ENCODE data around the gene ZNF460.

The ZNF460 gene

DNA sequence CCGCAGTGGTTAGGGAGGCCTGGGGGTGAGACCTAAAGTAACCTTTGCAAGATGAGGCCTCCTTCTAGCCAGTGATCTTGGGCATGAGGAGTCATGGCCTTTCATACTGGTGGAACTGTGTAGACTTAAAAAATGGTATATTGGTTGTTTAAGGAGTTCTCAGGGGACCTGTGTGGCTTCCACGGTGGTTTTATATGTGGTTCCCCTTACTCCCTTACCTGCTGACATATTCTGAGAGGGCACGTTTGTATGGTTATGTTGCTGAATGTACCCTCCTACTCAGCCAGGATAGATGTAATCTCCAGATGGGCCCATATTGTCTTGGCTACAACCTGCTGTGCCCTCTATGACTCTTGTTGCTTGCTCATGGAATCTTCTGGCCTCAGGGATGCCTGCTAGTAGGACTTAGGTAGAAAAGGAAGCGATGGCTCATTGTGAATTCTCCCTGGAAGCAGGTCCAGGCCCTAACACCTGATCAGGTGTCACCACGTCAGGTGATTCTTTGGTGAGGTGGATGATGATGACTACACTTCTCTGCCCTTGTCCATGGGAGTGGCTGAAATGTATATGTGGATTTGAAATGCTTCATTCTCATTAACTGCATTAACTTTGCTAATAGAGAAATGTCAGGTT is 1.8 kb downstream of the ZNF460 start:
- no peak for DNase-seq

DNA sequence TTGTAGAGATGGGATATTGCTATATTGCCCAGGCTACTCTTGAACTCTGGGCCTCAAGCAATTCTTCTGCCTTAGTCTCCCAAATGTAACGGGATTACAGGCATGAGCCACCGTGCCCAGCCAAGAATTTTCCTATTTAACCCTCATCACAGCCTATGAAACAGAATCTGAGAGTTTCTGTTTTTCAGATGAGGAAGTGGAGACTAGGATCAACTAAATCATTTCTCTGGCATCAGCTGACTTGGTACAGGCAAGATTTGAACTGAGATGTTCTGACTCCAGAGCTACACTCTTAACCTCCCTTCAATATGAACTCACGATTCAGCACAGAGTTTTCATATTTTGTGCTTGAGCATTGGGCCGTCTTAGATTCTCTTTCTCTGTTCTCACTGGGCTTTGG is 8.1 kb downstream of the ZNF460 start:
- no peak for DNase-seq

DNA sequence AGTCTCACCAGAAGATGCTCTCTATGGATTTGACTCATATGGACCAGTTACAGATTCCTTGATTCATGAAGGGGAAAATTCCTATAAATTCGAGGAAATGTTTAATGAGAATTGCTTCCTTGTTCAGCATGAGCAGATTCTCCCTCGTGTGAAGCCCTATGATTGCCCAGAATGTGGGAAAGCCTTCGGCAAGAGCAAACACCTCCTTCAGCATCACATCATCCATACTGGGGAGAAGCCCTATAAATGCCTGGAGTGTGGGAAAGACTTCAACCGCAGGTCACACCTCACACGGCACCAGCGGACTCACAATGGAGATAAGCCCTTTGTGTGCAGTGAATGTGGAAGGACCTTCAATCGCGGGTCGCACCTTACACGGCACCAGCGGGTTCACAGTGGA is 10.7 kb downstream of the ZNF460 start:
- no peak for DNase-seq

DNA sequence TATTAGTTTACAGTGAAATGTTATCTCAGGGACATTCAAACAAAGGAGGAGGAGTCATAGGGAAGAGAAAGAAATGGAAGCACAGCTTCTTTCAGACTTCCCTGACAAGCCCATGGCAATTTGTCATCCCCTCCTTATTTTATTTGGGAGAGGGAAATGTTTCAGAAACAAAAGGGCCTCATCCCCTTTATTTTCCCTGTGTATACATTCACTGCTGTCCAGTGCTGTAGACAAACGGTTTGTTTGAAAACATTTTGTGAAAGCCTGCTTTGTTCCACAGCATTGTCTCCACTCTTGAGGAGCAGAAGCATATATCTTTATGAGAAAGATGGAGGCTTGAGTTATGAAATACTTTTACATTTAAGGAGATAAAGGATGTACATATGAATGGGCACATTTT is 12.3 kb downstream of the ZNF460 start:
- DNase-seq = no peak

DNA sequence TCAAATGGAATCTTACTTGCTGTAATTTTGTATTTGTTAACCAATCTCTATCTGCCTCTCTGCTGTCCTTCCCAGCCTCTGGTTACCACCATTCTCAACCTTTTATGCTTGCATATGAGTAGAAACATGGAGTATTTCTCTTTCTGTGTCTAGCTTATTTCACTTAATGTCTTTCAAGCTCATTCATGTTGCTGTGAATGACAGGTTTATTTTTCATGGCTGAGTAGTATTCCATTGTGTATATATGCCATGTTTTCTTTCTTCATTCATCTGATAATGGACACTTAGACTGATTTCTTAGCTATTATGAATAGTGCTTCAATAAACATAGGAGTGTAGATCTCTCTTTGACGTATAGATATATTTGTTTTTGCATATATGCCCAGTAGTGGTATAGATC is 13.4 kb downstream of the ZNF460 start:
- no peak for DNase-seq

DNA sequence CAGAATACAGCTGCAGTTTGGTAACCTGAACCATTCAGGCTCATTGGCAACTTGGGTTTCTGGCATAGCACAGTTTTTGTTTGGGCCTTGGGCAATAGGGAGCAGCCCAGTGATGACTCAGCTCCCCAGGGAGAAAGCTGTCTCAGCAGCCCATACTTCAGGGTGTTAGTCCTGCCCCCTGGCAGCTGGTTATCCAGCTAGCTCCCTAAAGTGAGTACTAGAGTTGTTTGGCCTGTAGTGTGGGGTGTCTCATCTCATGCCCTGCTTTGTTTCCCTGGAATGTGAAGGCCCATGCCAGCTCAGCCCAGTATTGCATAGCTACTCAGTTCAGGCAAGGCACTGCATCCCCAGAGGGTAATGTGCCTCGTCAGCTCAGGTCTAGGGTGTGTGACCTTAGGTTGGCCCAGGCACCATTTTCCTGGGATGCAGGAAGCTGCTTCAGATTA is 21.8 kb downstream of the ZNF460 start:
- peak; percentile 73 for DNase-seq

DNA sequence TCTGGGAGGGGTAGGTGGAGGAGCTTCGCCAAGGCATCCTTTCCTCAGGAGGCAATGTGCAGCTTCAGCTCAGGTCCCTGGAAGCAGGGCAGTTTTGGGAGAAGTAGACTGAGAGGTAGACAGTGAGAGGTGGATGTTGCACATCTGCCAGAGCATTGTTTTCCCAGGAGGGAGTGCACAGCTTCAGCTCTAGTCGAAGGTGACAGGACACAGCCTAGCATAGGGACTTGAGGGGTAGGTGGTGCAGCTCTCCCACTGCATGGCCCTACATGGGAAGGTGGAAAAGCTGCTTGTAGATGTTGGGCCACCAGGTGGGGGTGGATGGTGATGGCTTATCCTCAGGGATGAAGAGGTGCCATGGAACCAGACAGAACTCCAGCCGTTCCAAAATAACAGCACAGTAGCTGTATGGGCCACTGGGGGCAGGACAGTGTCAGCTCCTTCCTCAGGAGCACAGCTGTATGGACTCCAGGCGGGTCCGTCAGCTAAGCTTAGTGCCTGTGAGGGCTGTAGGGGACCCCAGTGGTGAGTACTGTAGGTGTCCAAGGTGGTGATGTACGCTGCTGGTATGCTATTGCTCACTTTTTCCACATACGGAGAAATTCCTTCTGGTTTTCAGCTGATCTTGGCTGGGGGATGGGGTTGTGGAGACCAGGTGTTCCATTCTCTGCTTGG is 22.6 kb downstream of the ZNF460 start:
- DNase-seq = no peak

DNA sequence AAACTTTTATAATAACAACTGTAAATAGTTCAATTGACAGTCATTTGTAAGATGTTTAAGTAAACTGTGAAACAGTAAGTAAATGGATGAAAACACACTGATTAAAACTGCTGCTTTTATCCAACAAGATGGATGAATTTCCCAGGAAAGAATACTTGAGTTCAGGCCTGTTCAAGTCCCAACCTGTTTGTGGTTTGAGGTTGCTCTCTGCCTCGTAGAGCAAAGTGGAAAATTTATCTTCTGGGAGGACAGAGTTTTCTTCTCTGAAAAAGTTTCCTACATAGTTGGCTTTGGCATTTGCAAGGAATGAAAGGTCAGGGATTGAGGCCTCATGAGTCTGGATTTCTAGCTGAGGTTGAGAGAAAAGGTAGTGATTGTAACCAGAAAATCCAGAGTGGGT is 24.8 kb downstream of the ZNF460 start:
- no peak for DNase-seq

DNA sequence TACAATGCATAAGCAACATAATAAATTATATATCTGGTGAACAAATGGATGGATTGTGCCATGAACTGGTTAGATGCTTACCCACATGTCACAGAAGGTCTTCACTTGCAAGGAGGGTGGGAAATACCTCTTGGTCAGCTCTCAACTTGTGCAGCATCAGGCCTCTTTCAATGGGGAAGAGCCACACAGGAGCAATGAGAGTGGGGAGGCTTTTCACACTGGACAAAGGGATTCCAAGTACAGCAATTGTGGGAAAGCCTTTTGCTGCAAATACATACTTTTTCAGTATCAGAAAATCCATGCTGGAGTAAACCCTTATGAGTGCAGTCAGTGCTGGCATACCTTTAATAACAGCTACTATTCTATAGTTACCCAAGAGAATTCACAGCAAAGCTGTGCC is 28.2 kb downstream of the ZNF460 start:
- no peak for DNase-seq

DNA sequence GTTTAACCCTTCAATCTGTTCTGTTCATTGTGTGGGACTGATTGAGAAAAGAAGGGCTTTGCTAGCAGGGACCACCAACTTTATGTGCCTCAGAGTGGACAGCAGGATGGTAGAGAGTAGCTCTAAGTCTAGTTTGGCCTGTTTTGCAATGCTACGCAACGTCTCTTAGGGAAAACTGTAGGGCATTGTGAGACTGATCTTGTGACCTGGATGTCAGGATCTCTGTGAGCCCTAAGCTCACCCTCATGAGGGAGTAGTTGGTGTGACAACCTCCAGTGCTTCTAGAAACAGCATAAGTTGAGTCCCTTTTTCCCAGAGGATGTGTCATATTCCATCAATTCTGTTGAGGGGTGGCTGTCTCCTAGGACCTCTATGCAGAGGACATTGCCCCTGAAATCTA is 30.5 kb downstream of the ZNF460 start:
- DNase-seq = no peak

DNA sequence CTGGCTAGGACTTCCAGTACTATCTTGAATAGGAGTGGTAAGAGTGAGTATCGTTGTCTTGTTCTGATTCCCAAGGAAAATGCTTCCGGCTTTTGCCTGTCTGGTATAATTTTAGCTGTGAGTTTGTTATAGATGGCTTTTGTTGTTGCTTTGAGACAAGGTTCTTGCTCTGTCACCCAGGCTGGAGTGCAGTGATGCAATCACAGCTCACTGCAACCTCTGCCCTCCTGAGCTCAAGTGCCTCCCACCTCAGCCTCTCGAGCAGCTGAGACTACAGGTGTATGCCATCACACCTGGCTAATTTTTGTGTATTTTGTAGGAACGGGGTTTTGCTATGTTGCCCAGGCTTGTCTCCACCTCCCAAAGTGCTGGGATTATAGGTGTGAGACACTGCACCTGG is 33.9 kb downstream of the ZNF460 start:
- no peak for DNase-seq

DNA sequence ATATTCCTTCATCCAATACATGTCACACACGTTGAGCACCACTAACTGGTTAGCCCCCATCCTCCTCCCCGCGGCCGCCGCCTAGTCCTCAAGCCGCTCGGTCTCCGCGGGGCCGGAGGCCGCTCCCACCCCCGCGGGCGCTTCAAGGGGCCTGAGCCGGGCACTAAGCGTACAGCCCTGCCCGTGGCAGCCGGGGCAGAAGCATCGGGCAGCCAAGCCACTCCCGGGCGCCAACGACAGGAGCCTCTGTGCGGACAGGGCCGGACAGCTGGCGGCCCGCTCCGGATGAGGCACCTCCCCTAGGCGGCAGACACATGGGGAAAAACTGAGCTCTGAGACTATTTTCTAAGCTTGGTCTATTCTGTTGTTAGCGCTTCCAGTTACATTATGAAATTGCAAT is 37.2 kb downstream of the ZNF460 start:
- DNase-seq = no peak

DNA sequence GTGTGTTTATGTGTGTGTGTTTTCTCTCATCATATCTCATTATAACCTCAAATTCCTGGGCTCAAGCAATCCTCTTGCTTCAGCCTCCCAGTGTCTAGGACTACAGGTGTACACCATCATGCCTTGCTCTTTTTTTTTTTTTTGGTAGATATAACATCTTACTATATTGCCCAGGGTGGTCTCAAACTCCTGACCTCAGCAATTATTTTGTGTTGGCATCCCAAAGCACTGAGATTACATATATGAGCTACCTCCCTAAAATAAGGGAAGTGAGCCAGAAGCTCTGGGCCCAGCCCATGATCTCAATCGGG is 39.5 kb downstream of the ZNF460 start:
- DNase-seq = no peak

DNA sequence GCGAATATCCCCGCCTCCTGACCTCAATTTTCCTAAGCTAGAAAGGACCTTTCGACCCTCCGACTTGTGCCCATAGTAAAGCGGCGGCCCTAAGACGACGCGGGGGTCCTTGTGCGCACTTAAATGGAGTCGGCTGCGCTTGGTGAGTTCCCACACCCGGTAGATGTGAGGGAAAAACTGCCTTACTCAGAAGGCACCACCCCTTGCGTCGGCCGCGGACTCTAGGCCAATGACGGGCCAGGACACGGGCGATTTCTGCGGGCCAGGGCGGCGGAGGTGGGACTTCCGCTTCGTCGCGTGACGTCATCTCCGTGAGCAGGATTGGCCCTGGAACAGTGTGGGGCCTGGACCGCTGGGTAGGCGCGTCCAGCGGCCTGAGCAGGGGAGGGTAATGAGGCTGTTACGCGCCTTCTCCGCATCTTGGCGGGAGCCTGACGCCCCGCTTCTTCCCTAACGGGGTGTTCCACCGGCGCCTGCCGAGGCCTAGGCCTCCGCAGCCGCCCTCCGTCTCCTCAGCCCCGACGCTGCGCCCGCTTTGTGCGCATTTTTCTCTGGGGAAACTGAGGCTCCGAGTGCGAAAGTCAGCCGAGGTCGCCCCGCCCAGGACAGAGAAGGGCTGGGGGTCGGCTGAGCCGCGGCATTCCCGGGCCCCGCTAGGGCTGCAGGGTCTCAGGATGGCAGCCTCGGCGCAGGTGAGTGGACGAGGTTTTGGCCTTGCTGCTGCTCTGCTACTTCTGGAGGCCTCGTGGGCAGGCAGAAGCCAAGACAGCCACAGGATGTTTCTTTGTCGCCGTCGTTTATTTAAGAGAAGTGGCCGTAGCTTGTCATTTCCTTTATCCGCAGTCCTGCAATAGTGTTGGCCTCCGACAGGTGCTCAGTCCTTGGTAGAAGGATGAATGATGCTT is 40.1 kb downstream of the ZNF460 start, which contains the start of gene ZNF543:
Gene ZNF543, plus strand, starts transcription at position 293 of the 905 bp plus-strand sequence. Its CDS starts 382 bp downstream, at position 675.
- DNase-seq = peak; percentile 93

DNA sequence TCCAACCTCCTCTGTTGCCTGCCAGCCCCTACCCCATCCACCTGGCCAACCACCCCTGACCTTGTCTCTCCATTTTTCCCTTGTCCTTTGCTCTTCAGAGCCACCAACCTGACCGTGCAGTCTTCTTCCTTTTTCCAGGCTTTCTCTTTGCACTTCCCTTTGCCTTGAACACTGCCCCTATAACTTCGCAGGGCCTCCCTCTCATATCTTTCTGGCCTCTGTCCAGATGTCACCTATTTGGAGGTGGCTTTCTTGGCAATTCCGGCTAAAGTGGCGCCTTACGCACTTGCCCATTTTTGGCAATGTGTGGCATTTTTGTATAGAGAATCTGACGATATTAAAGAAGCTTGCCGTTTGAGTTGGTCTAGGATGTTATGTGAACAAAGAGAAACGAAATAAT is 40.8 kb downstream of the ZNF460 start:
- DNase-seq = no peak

DNA sequence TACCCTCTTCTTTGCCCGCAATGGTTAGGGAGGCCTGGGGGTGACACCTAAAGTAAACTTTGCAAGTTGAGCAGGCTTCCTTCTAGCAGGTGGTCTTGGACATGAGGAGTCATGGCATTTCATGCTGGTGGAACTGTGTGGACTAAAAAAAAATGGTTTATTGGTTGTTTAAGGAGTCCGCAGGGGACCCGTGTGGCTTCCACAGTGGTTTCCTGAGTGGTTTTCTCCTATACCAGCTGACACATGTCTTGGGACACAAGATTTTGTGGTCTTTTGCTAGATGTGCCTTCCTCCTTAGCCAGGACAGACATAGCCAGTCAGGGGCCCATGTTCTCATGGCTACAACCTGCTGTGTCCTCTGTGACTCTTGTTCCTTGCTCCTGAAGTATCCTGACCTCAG is 41.5 kb downstream of the ZNF460 start:
- DNase-seq = no peak

DNA sequence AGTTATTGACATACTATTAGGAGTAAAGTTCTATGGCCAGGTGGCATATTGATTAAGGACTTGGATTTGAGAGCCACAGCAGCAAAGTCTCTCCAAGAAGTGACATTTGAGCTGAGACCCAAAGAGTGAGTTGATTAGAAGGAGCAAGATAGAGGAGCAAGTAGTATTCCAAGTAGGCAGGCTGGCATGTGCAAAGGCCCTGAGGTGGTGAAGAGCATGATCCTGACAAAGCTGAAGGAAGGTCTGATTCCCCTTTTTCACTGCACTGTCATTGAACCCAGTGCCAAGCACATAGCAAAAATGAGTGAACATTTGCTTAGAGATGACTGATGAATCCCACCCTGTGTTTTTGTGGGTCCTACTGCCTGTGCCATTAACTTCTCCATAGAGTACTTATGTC is 44.7 kb downstream of the ZNF460 start:
- no peak for DNase-seq

DNA sequence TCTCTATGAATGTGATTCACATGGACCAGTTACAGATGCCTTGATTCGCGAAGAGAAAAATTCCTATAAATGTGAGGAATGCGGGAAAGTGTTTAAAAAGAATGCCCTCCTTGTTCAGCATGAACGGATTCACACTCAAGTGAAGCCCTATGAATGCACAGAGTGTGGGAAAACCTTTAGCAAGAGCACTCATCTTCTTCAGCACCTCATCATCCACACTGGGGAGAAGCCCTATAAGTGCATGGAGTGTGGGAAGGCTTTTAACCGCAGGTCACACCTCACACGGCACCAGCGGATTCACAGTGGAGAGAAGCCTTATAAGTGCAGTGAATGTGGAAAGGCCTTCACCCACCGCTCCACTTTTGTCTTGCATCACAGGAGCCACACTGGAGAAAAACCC is 47.7 kb downstream of the ZNF460 start:
- DNase-seq = no peak

DNA sequence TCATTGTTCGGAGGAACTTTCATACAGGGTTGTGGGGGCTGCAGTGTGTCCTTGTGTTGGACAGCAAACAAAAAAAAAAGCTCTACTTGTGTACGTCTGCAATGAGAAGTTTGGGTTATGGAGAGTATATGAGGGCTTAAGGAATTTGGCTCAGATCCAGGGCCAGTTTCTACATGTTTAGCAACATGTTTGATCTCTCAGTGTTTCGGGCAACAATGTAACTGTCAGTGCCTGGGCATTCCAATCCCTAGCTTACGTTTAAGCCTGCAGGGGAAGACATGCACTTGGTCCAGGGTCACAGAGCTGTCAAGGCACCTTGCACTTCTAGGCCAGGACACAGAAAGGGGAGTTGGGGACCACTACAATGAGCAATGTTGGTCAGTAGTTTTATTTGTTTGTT is 53.9 kb downstream of the ZNF460 start:
- no peak for DNase-seq

DNA sequence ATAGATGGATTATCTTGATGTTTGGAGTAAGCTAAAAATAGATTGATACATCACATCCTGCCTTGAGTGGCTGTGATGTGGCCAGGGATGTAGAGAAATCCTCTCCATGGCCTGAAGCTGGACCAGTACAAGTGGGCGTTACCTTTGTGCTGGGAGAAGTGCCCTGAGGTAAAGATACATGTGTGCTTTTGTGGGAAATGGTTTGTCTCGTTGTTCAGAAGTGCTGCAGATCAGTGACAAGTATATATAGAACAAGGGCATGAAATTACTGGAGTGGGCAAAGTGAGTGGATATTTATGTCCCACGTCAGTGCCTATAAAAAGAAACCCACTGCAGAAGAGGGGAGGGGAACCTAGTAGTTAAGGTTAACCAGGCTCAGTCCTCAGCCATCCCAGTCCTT is 58.6 kb downstream of the ZNF460 start:
- no peak for DNase-seq

DNA sequence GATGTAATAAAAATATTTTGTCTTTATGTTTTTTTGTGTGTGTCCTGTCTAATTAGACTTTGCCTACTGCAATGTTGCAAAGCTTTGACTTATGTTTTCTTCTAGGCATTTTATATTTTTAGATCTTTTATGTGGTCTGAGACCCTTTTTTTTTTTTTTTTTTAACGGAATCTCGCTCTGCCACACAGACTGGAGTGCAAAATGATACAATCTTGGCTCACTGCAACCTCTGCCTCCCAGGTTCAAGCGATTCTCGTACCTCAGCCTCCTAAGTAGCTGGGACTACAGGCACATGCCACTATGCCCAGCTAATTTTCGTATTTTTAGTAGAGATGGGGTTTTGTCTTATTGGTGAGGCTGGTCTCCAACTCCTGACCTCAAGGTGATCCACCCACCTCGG is 62.3 kb downstream of the ZNF460 start:
- DNase-seq = no peak
